Dendritic cell treated with granulocyte-macrophage colony-stimulating factor and Interleukin-4, amounts not matched to agents 40 ng/mL and 50 ng/mL, for 4 days (primary cell): ENCODE data around the gene AGAP3.

Experiments
- H3K27ac Mint-ChIP-seq: one replicate; pipeline ENCODE4 v1.8.0; 2022; ENCODE audit warnings: mild to moderate bottlenecking, mixed read lengths
- H3K27me3 Mint-ChIP-seq: one replicate; pipeline ENCODE4 v1.8.0; 2022; ENCODE audit warnings: mild to moderate bottlenecking, mixed read lengths
- H3K36me3 Mint-ChIP-seq: one replicate; pipeline ENCODE4 v1.8.0; 2022; ENCODE audit warnings: low read depth, mixed read lengths
- H3K4me1 Mint-ChIP-seq: one replicate; pipeline ENCODE4 v1.8.0; 2022; ENCODE audit warnings: low read depth, mixed read lengths
- H3K4me3 Mint-ChIP-seq: one replicate; pipeline ENCODE4 v1.8.0; 2022; ENCODE audit warnings: mild to moderate bottlenecking, moderate library complexity, mixed read lengths
- H3K9me3 Mint-ChIP-seq: one replicate; pipeline ENCODE4 v1.8.0; 2022; ENCODE audit warnings: mixed read lengths
- intact Hi-C: fragments of 100-400 bp; cut with micrococcal nuclease; formaldehyde crosslinking; loops from one replicate; pipeline ENCODE4 v1.15.0; 2022

The AGAP3 gene

GRCh38 chr7:151143261-151144015, 57.2 kb downstream of the AGAP3 start:
- Mint-ChIP-seq H3K9me3 (no peaks in the 10 kb centered on the region), H3K4me3 (no peak overlapping the region), H3K4me1 (no peaks in the 10 kb centered on the region), H3K27ac (no peak overlapping the region), H3K36me3 (peaks cover 68% of the 10 kb centered on the region), H3K27me3 (no peaks in the 10 kb centered on the region)
- intact Hi-C loops: no loop called here

- Mint-ChIP-seq H3K4me1 (peaks cover 4% of the 10 kb centered on the region), H3K27ac (no peak overlapping the region), H3K4me3 (no peak overlapping the region), H3K27me3 (peaks cover 7% of the 10 kb centered on the region), H3K9me3 (no peaks in the 10 kb centered on the region), H3K36me3 (peaks cover 58% of the 10 kb centered on the region)
- intact Hi-C loops: no loop called here
Measured at GRCh38 chr7:151144387-151144786, 58.1 kb downstream of the AGAP3 start.

DNA sequence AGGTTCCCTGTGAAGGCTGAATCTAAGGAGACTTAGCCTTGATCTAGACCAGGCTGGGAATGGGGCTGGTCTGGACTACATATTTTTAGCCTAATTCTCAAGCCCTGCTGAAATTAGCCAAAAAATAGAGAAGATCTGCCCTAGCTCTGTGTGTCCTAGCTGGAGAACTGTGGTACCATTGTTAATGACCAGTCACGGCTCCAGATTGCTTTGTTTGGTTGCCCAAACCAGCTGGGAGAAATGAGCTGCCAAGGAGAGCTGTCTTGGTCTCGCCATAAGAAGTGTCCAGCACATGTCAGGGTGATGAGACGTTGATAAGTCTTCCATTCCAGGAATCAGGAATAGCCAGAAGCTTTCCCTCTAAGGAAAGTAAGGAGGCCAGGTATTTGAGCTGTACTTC, 60.5 kb downstream of the AGAP3 start:
- Mint-ChIP-seq H3K4me1 (peaks cover 4% of the 10 kb centered on the region), H3K27ac (no peak overlapping the region), H3K9me3 (no peaks in the 10 kb centered on the region), H3K4me3 (no peak overlapping the region), H3K27me3 (peaks cover 11% of the 10 kb centered on the region), H3K36me3 (peaks cover 34% of the 10 kb centered on the region)
- intact Hi-C loops: no loop called here

- peaks cover 11% of the 10 kb centered on the region for H3K27me3 Mint-ChIP-seq
Measured at GRCh38 chr7:151148319-151149259, 62.3 kb downstream of the AGAP3 start.

DNA sequence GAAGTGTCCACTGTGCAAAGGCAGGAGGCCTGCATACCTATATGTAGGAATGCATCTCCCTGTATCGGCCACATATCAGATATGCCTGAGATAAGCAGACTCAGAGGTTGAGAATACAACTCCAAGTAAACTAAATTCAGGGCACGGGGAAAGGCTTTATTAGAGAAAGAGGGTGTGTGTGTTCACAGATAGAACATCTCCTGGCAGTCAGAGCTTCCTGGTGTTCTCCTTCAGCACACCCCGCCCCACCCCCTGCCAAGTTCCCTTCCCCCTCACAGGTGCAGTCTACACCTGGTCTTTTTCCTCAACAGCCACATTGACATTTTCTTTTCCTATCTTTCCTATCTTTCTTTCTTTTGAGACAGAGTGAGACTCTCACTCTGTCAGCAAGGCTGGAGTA, 64.1 kb downstream of the AGAP3 start:
- H3K4me1 Mint-ChIP-seq: peaks cover 4% of the 10 kb centered on the region
- no peak overlapping the region for H3K27ac Mint-ChIP-seq
- no peak overlapping the region for H3K4me3 Mint-ChIP-seq
- no peaks in the 10 kb centered on the region for H3K36me3 Mint-ChIP-seq
- intact Hi-C loops: no loop called here
- peaks cover 17% of the 10 kb centered on the region for H3K27me3 Mint-ChIP-seq
- H3K9me3 Mint-ChIP-seq: no peaks in the 10 kb centered on the region

More at GRCh38 chr7:151148319-151149259, 62.3 kb downstream of the AGAP3 start:
- no peaks in the 10 kb centered on the region for H3K9me3 Mint-ChIP-seq
- no peak overlapping the region for H3K4me3 Mint-ChIP-seq
- H3K4me1 Mint-ChIP-seq: peaks cover 4% of the 10 kb centered on the region
- no peak overlapping the region for H3K27ac Mint-ChIP-seq
- peaks cover 16% of the 10 kb centered on the region for H3K36me3 Mint-ChIP-seq
- intact Hi-C loops: no loop called here

- no peaks in the 10 kb centered on the region for H3K36me3 Mint-ChIP-seq
- H3K27ac Mint-ChIP-seq: no peak overlapping the region
- intact Hi-C loops: no loop called here
- no peak overlapping the region for H3K4me3 Mint-ChIP-seq
- no peaks in the 10 kb centered on the region for H3K9me3 Mint-ChIP-seq
- H3K27me3 Mint-ChIP-seq: peaks cover 34% of the 10 kb centered on the region
- H3K4me1 Mint-ChIP-seq: peaks cover 4% of the 10 kb centered on the region
Measured at GRCh38 chr7:151152643-151153513, 66.6 kb downstream of the AGAP3 start.

DNA sequence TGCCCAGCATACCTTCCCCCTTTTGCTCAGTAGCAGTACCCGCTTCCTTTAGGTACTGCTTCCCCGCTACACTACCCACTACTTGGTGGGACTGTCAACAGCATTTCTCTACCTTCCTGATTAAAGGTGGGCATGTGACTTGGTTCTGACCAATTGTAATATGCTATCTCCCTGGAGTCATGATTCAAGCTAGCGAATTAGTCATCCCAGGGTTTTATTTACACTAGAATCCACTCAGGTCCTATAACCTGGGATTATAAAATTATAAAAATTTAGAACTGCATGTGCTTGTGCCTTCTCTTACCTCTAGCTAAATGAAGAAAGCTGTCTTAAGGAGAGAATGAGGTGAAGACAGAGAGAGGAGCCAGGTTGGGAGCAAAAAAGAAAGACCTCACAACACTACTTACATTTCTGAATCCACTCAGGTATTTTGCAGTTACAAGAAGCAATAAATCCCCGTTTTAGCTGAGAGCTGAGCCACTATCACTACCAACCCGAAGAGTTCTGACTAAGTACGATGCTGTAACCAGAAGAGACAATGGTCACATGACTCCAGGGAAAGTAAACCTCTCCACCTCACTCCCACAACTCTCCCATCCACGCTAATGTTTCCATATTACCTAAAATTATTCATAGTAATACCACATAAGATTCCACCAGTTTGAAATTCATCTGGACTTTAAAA, 71.5 kb downstream of the AGAP3 start:
- Mint-ChIP-seq H3K27ac (no peak overlapping the region), H3K4me3 (no peak overlapping the region), H3K9me3 (no peaks in the 10 kb centered on the region), H3K4me1 (no peaks in the 10 kb centered on the region), H3K27me3 (peaks cover 32% of the 10 kb centered on the region), H3K36me3 (no peaks in the 10 kb centered on the region)
- intact Hi-C loops: no loop called here

DNA sequence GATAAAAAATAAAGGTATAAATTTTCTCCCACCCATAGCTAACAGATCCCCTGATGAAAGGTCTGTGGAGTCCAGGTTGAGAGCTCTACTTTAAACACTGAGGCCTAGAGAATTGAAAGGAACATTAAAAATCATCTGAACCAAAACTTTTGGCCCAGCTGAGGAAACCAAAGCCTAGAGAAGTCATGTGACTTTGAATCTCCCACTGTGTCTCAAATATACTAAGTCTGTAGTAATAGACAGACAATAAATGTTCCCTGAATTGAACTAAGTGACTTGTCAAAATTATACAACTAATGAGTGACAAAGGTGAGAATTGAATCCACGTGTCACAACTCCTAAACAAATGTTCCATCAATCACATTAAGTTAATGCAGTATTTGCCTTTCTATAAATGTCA, 75.5 kb downstream of the AGAP3 start:
- intact Hi-C loops: loop anchor here (10.0 kb wide), 1 partner anchor 143 kb away; no protein-coding TSS in a partner anchor
- H3K9me3 Mint-ChIP-seq: no peaks in the 10 kb centered on the region
- no peak overlapping the region for H3K4me3 Mint-ChIP-seq
- no peaks in the 10 kb centered on the region for H3K4me1 Mint-ChIP-seq
- H3K36me3 Mint-ChIP-seq: no peaks in the 10 kb centered on the region
- peaks cover 17% of the 10 kb centered on the region for H3K27me3 Mint-ChIP-seq
- no peak overlapping the region for H3K27ac Mint-ChIP-seq

DNA sequence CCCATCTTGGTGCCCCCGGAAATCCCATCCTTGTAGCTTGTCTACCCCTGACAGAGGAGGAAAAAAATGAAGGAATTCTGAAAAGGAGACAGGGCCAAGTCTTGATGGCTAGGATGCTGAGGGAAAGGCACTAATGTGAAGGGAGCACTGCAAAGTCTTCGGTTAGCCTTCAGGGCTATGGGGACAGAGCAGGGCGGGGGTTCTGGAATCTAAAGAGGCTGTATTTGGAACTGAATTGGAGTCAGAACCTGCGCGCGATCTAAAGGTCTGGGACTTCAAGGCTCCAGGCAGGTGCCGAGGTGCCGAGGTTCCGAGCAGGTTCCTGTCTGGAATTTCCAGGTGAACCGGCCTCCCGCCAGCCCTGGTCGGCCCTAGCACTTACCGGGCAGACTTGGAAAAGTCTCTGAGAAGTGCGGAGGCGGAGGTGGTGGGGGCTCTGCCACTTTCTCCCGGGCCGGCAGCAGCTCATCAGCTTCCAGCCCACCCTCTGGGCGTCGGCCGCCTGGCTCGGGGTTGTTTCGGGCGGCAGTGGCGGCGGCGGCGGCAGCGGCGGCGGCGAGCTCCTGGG, 80.4 kb downstream of the AGAP3 start:
- no peak overlapping the region for H3K27ac Mint-ChIP-seq
- no peaks in the 10 kb centered on the region for H3K36me3 Mint-ChIP-seq
- intact Hi-C loops: loop anchor here (10.0 kb wide), 1 partner anchor 138 kb away; no protein-coding TSS in a partner anchor
- H3K4me3 Mint-ChIP-seq: peak overlapping the region; percentile 62
- H3K4me1 Mint-ChIP-seq: peaks cover 9% of the 10 kb centered on the region
- peaks cover 37% of the 10 kb centered on the region for H3K27me3 Mint-ChIP-seq
- H3K9me3 Mint-ChIP-seq: no peaks in the 10 kb centered on the region

GRCh38 chr7:151167197-151167961, 81.1 kb downstream of the AGAP3 start, which contains the start of gene GBX1:
GBX1 (minus strand) TSS chr7:151167694; CDS start chr7:151167548, 146 bp downstream.
- peaks cover 44% of the 10 kb centered on the region for H3K27me3 Mint-ChIP-seq

GRCh38 chr7:151168003-151168786, 81.9 kb downstream of the AGAP3 start:
- no peak overlapping the region for H3K27ac Mint-ChIP-seq
- intact Hi-C loops: loop anchor here (10.0 kb wide), 1 partner anchor 137 kb away; no protein-coding TSS in a partner anchor
- H3K4me1 Mint-ChIP-seq: peaks cover 13% of the 10 kb centered on the region
- H3K9me3 Mint-ChIP-seq: no peaks in the 10 kb centered on the region
- H3K4me3 Mint-ChIP-seq: peak overlapping the region; percentile 22
- H3K27me3 Mint-ChIP-seq: peaks cover 52% of the 10 kb centered on the region
- H3K36me3 Mint-ChIP-seq: no peaks in the 10 kb centered on the region

More at GRCh38 chr7:151167197-151167961, 81.1 kb downstream of the AGAP3 start, which contains the start of gene GBX1:
- no peaks in the 10 kb centered on the region for H3K9me3 Mint-ChIP-seq
- no peak within 1 kb of the TSS for H3K27ac Mint-ChIP-seq
- H3K4me3 Mint-ChIP-seq: peak within 1 kb of the TSS; percentile 62
- H3K36me3 Mint-ChIP-seq: no peaks in the 10 kb centered on the region
- peaks cover 11% of the 10 kb centered on the region for H3K4me1 Mint-ChIP-seq
- intact Hi-C loops: loop anchor here (10.0 kb wide), 1 partner anchor 137 kb away; no protein-coding TSS in a partner anchor
